ENCODE data around the gene TREML4. TPM values are rescaled to one million over a fixed set of nuclear protein-coding genes. Genes with fewer than 3 reads are reported as not detected.

The TREML4 gene
- total and polyA plus RNA-seq, 2 of the 8 experiments (the other 6 are each of a cell fraction or from before 2014, with no cell fraction given): not detected

DNA sequence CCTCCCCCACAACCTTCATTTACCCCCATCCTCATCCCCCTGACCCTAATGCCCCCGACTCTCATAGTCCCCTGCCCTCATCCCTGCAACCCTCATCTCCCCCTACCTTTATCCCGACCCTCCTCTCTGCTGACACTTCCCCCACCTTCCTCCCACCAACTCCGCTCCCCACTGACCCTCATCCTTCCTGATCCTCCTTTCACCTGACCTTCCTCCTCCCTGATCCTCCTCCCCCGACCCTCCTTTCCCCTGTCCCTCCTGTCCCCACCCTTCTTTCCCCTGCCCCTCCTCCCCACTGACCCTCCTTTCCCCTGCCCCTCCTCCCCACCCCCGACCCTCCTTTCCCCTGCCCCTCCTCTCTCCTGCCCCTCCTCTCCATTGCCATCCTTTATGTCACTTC lies 34.3 kb upstream of the TREML4 start:
- FAIRE-seq: no peak

More for the DNA sequence above, 34.3 kb upstream of the TREML4 start:
- Histone ChIP-seq H3K18ac (ENCODE audit: extremely low read depth, low read length) (no peak overlapping the region), H3K36me3 (ENCODE audit: control insufficient read depth in 2 of 4, insufficient read depth in 4 of 4, low read length in 3 of 4) (no peaks in the 10 kb centered on the region), H3K9me3 (ENCODE audit: insufficient read depth in 2 of 2, low read depth in 1 of 2, low read length in 1 of 2) (peaks cover 5 to 16% of the 10 kb centered on the region in 2 experiments; a peak in 3 of 4 replicates), H2AFZ (ENCODE audit: low read length) (no peak overlapping the region), H3K9ac (replicated peaks in 1 of 4; ENCODE audit: extremely low read depth in 1 of 4, low read depth in 3 of 4, low read length in 3 of 4) (no peak overlapping the region), H3K79me2 (ENCODE audit: control insufficient read depth in 1 of 2, insufficient read depth in 2 of 2, low read length in 2 of 2) (no peaks in the 10 kb centered on the region), H2BK5ac (ENCODE audit: low read depth, low read length) (no peak overlapping the region), H4K8ac (ENCODE audit: extremely low read depth, insufficient read depth, low read length) (no peak overlapping the region), H2BK15ac (ENCODE audit: low read length) (no peak overlapping the region), H3K79me1 (ENCODE audit: low read depth, low read length) (no peaks in the 10 kb centered on the region), H2BK20ac (ENCODE audit: low read length) (no peak overlapping the region), H4K5ac (ENCODE audit: insufficient read length, low read depth, low read length) (no peak overlapping the region), H3K14ac (ENCODE audit: insufficient read length) (no peak overlapping the region), H2BK120ac (replicated peaks; ENCODE audit: low read depth, low read length) (no peak overlapping the region), H3K56ac (replicated peaks; ENCODE audit: insufficient read length, low read depth, low read length) (no peak overlapping the region), H2BK12ac (ENCODE audit: low read depth, low read length) (no peak overlapping the region), H3K27me3 (replicated peaks in 1 of 4; ENCODE audit: control insufficient read depth in 3 of 4, extremely low read depth in 1 of 4, insufficient read depth in 3 of 4, low read length in 3 of 4) (no peaks in the 10 kb centered on the region), H3K27ac (ENCODE audit: low read depth, low read length) (no peak overlapping the region), H4K91ac (replicated peaks; ENCODE audit: insufficient read length, low read length) (no peak overlapping the region), H4K20me1 (replicated peaks in 1 of 2; ENCODE audit: control insufficient read depth in 1 of 2, insufficient read depth in 2 of 2, low read length in 2 of 2) (no peaks in the 10 kb centered on the region), H3K4me1 (replicated peaks in 1 of 4; ENCODE audit: control insufficient read depth in 3 of 4, insufficient read depth in 4 of 4, low read length in 3 of 4) (no peaks in the 10 kb centered on the region; a peak in 1 of 7 replicates), H2AK5ac (ENCODE audit: low read depth, low read length) (no peak overlapping the region), H3K4me2 (ENCODE audit: insufficient read depth in 1 of 2, low read depth in 2 of 2, low read length in 2 of 2) (no peak overlapping the region), H3K4me3 (ENCODE audit: extremely low read depth in 1 of 4, insufficient read depth in 2 of 4, low read depth in 3 of 4, low read length in 4 of 4) (no peak overlapping the region), H3K23me2 (ENCODE audit: low read depth, low read length) (no peaks in the 10 kb centered on the region), H3K4ac (replicated peaks; ENCODE audit: insufficient read length, low read depth, low read length) (no peak overlapping the region), H3K23ac (ENCODE audit: insufficient read length) (no peak overlapping the region)
- ChIA-PET CTCF (ENCODE audit: partially characterized antibody) (no interaction called here), POLR2A (ENCODE audit: partially characterized antibody) (no interaction called here)
- DNase-seq (ENCODE audit: low read depth in 1 of 2, low spot score in 2 of 2): peak in 1 of 2 experiments; percentile 24
- TF ChIP-seq BACH1 (IDR thresholded peaks at IDR 0.05; ENCODE audit: low read length) (no peak), KDM4A (IDR thresholded peaks at IDR 0.05; ENCODE audit: low read depth, low read length, severe bottlenecking) (no peak), CBX8 (IDR thresholded peaks at IDR 0.05; ENCODE audit: borderline replicate concordance, low read depth, low read length) (no peak), EGR1 (IDR thresholded peaks at IDR 0.05; ENCODE audit: borderline replicate concordance, low read depth, low read length) (no peak), BCL11A (IDR thresholded peaks at IDR 0.05; ENCODE audit: low read depth in 2 of 2, low read length in 2 of 2) (no peak), SIRT6 (IDR thresholded peaks at IDR 0.05; ENCODE audit: low read length) (no peak), CREB1 (IDR thresholded peaks at IDR 0.05) (no peak), CBX5 (IDR thresholded peaks at IDR 0.05; ENCODE audit: low read depth, low read length) (no peak), CTBP2 (IDR thresholded peaks at IDR 0.05; ENCODE audit: borderline replicate concordance, insufficient read depth, insufficient read length, low read length) (no peak), BRCA1 (IDR thresholded peaks at IDR 0.05; ENCODE audit: low read depth, low read length) (no peak), SIX5 (IDR thresholded peaks at IDR 0.05; ENCODE audit: low read depth, low read length) (no peak), PHF8 (conservative IDR thresholded peaks at IDR 0.05; ENCODE audit: low read depth, low read length) (no peak)
- TF ChIP-seq, protein P1, sequence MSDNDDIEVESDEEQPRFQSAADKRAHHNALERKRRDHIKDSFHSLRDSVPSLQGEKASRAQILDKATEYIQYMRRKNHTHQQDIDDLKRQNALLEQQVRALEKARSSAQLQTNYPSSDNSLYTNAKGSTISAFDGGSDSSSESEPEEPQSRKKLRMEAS (IDR thresholded peaks at IDR 0.05): no peak
- WGBS, 2 experiments (ENCODE audit: extremely low coverage in 1 of 2, insufficient coverage in 1 of 2, insufficient read length in 1 of 2, insufficient replicate concordance in 2 of 2, low coverage in 1 of 2, low lambda C conversion rate in 2 of 2, missing lambda C conversion rate in 1 of 2): no CpG with 5 or more reads among the region's 5 CpGs
